BLaER1 treated with 17β-estradiol and CSF1 and Interleukin-3, amounts not matched to agents 10 nM and 100 nM (cell line): Measurements from ENCODE around the gene AXDND1.

Experiments
- H3K27ac ChIP-seq, 11 experiments: shearing (Covaris generic); formaldehyde crosslinking; 2 replicates each; pipeline ENCODE4 v1.8.1; 2022
- H3K27me3 ChIP-seq, 11 experiments: shearing (Covaris generic); formaldehyde crosslinking; 2 replicates each; pipeline ENCODE4 v1.8.1; 2022
- H3K36me3 ChIP-seq, 11 experiments: shearing (Covaris generic); formaldehyde crosslinking; 2 replicates each; pipeline ENCODE4 v1.8.1; 2022
- H3K4me1 ChIP-seq, 10 experiments: shearing (Covaris generic); formaldehyde crosslinking; 2 replicates each; pipeline ENCODE4 v1.8.1; 2022
- H3K4me2 ChIP-seq, 11 experiments: shearing (Covaris generic); formaldehyde crosslinking; 2 replicates each; pipeline ENCODE4 v1.8.1; 2022
- H3K4me3 ChIP-seq, 10 experiments: shearing (Covaris generic); formaldehyde crosslinking; 2 replicates each; pipeline ENCODE4 v1.8.1; 2022
- H3K9ac ChIP-seq, 11 experiments: shearing (Covaris generic); formaldehyde crosslinking; 2 replicates each; pipeline ENCODE4 v1.8.1; 2022
- H3K9me3 ChIP-seq, 11 experiments: shearing (Covaris generic); formaldehyde crosslinking; replicated peaks in 1 of 11; 2 replicates each; pipeline ENCODE4 v1.8.1; 2022
- H4K20me1 ChIP-seq, 11 experiments: shearing (Covaris generic); formaldehyde crosslinking; 2 replicates each; pipeline ENCODE4 v1.8.1; 2022
- Cebpa-rat ChIP-seq, 11 experiments: shearing (Covaris generic); IDR thresholded peaks; 2 replicates each; pipeline ENCODE4 v1.8.1; 2022

Gene AXDND1

DNA sequence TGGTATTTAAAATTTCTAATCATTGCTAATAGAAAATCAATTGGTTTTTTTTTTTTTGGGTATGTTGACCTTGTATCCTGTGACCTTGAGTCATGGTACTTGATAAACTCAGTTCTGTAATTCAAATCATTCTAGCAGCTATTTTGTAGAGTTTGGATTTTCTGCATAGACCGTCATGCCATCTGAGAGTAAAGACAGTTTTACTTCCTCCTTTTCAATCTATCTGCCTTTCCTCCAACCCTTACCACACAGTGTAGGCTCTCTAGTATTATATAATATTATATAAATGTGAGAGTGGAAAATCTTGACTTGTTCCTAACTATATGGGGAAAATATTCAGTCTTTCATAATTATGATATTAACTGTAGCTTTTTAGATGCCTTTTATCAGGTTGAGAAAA is 232.9 kb downstream of the AXDND1 start:
- peaks cover 0 to 10% (median 4%) of the 10 kb centered on the region in 11 experiments; a peak in 2 of 22 replicates for H3K9me3 ChIP-seq
- H3K4me1 ChIP-seq = peaks cover 0 to 12% (median 0%) of the 10 kb centered on the region in 10 experiments; a peak in 1 of 20 replicates
- no peaks in the 10 kb centered on the region for H3K27me3 ChIP-seq
- no peak overlapping the region for H3K4me3 ChIP-seq
- H3K27ac ChIP-seq = no peak overlapping the region
- H3K4me2 ChIP-seq = no peak overlapping the region
- no peaks in the 10 kb centered on the region for H3K36me3 ChIP-seq
- no peak overlapping the region for H3K9ac ChIP-seq
- TF ChIP-seq Cebpa-rat (IDR thresholded peaks at IDR 0.05) = no peak
- H4K20me1 ChIP-seq = no peaks in the 10 kb centered on the region

DNA sequence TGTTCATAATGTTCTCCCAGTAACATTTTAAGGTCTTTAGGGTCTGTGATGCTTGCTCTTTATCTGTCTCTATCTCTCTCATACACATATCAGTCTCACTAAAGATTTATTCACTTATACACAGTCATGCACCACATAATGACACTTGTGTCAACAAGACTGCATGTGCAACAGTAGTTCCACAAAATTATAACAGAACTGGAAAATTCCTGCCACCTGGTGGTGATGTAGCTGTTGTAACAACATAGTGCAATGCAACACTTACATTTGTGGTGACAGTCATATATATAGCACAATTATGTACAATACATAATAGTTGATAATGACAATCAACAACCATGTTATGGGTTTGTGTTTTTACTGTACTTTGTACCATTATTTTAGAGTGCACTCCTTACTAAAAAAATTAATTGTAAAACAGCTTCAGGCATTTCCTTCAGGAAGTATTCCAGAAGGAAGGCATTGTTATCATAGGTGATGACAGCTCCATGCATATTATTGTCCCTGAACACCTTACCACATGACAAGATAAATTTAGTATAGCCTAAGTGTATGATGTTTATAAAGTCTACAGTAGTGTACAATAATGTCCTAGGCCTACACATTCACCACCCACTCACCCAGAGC is 234.0 kb downstream of the AXDND1 start:
- H3K27me3 ChIP-seq = no peaks in the 10 kb centered on the region
- no peak overlapping the region for H3K27ac ChIP-seq
- H4K20me1 ChIP-seq = no peaks in the 10 kb centered on the region
- H3K36me3 ChIP-seq = no peaks in the 10 kb centered on the region
- no peak overlapping the region for H3K4me3 ChIP-seq
- TF ChIP-seq Cebpa-rat (IDR thresholded peaks at IDR 0.05) = no peak
- H3K4me1 ChIP-seq = peaks cover 0 to 12% (median 0%) of the 10 kb centered on the region in 10 experiments; a peak in 1 of 20 replicates
- peaks cover 0 to 10% (median 4%) of the 10 kb centered on the region in 11 experiments; a peak in 2 of 22 replicates for H3K9me3 ChIP-seq
- no peak overlapping the region for H3K4me2 ChIP-seq
- no peak overlapping the region for H3K9ac ChIP-seq

- no peaks in the 10 kb centered on the region for H3K36me3 ChIP-seq
- H3K9me3 ChIP-seq = peaks cover 0 to 10% (median 4%) of the 10 kb centered on the region in 11 experiments; a peak in 2 of 22 replicates
- H3K4me1 ChIP-seq = peaks cover 0 to 12% (median 0%) of the 10 kb centered on the region in 10 experiments; a peak in 1 of 20 replicates
- no peak overlapping the region for H3K4me3 ChIP-seq
- no peaks in the 10 kb centered on the region for H3K27me3 ChIP-seq
- H3K4me2 ChIP-seq = no peak overlapping the region
- TF ChIP-seq Cebpa-rat (IDR thresholded peaks at IDR 0.05) = no peak
- H3K27ac ChIP-seq = no peak overlapping the region
- no peak overlapping the region for H3K9ac ChIP-seq
- no peaks in the 10 kb centered on the region for H4K20me1 ChIP-seq
These were observed 235.3 kb downstream of the AXDND1 start for GRCh38 chr1:179601093-179601492.
